Stimulated activated CD4-positive, alpha-beta T cell treated with anti-CD3 and anti-CD28 coated beads, Interleukin-4, amount 100 ng/mL, for 24 hours (primary cell): Measurements from ENCODE around the gene DNM3.
"Not testable (repeated sequence)": the region's sequence is repeated elsewhere in the genome, so short reads cannot be mapped to it uniquely, and the experiment has no call there.

ENCODE experiments used
- DNase-seq: peaks from one replicate; pipeline ENCODE4 v3.0.0-alpha.2; 2020

The DNM3 gene

DNA sequence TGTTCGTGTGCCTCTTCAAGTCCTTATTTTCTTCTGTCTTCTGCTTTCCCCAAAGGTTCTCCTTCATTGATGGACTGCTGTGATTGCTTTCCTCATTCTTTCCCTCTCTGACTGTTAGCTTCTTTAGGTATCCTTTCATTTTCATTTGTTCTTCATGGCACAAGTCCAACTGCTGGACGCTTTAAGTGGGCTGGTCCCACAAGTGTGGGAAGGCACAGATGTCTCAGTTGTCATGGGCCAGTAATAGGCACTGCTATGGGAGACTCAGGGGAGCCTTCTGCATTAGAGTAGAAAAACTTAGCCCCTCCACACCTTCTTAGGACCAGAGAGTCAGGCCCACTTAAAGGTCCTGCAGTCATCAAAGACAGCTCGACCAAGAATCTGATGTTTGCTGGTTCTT, 456.8 kb downstream of the DNM3 start:
- DNase-seq = no peak

DNA sequence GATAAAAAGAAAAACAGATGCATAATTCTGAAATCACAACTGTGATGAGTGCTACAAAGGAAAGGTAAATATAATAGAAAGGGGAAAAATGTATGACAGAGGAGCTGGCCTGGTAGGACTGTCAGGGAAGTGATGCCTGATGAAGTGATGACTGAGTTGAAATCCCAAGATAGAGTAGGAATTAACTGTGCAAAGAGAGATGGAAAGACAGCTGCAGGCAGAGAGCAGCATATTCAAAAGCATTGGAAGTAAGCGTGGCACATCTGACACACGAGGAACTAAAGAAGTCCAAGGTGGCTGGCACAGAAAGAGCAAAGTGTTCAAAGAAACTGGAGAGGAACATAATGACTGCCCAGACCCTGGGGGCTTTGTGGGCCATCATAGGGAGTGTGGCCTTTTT, 457.6 kb downstream of the DNM3 start:
- DNase-seq = no peak

DNA sequence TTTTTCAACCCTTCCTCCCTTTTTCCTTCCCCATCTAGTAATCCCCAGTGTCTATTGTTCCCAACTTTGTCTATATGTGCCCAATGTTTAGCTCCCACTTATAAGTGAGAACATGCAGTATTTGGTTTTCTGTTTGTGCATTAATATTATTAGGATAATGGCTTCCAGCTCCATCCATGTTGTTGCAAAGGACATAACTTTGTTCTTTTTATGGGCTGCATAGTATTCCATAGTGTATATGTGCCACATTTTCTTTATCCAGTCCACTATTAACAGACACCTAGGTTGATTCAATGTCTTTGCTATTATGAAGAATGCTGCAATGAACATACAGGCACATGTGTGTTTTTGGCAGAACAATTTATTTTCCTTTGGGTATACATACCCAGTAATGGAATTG, 458.2 kb downstream of the DNM3 start:
- no peak for DNase-seq

DNA sequence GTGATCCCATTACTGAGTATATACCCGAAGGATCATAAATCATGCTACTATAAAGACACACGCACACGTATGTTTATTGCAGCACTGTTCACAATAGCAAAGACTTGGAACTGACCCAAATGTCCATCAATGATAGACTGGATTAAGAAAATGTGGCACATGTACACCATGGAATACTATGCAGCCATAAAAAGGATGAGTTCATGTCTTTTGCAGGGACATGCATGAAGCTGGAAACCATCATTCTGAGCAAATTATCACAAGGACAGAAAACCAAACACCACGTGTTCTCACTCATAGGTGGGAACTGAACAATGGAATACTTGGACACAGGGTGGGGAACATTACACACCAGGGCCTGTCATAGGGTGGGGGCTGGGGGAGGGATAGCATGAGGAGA, 466.2 kb downstream of the DNM3 start:
- not testable (repeated sequence) for DNase-seq

DNA sequence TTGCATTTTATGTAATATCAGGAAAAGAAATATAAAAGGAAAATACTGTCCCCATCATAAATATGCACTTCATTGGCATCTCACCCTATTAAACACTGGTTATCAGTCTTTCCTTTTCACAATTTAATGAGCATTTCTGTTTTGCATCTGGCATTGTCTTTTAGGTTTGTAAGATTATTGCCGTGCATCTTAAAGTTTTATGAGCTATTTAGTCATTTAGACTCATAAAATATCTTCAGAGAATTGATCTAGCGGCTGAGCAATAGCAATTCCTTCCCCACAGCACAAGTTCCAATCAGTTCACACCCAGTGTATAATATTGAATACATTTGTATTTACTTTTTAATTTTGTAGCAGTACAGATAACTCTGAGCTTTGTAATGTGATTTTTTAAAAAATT, 466.8 kb downstream of the DNM3 start:
- DNase-seq = no peak

DNA sequence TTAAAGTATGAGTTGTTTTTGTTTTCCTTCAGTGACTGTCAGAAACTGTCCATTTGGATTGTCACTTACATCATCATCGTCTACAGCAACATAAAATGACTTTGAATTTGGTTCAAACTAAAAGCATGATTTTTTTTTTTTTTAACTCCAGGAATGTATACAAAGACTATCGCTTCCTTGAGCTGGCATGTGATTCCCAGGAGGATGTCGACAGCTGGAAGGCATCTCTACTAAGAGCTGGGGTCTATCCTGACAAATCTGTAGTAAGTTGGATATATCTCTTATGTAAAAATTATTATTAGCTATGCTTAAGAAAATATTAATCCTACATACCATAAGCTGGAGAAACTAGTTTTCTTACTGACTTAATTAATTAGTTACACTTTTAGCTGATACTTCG, 467.3 kb downstream of the DNM3 start:
- DNase-seq = no peak

DNA sequence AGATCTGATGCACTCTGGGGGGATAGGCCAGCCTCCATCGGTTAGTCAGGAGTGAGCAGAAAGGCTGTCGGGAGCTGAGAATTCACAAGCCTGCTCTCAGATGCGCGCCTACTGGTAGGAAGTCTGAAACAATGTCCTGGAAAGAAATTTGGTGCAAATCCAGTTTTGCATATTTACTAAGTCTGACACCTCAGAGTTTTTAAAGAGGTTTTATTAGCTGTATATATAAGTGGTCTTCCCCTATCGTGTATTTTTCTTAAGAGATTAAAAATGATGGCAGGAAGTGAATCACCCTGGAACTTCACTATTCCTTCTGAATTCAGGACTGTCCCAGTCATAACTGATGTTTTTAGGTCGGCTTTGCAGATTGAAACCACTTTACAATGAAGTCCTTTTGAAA, 479.4 kb downstream of the DNM3 start:
- DNase-seq = no peak

DNA sequence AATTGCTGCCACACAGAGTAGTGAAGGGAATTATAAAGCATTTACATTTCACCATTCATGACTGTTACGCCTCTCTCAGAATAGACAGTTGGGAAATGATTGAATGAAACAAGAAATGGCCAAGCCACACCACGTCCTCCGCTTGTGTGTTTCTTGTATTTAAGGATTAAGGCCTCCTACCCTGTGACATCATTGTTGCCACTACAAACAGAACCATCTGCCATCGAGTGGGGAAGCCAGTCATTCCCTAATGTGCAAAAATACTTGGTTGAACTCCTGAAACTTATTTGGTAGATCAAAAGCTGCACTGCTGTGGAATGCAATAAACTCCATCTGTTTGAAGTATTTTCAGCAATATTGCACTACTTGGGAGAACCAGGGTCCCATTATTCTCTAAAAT, 480.2 kb downstream of the DNM3 start:
- no peak for DNase-seq

DNA sequence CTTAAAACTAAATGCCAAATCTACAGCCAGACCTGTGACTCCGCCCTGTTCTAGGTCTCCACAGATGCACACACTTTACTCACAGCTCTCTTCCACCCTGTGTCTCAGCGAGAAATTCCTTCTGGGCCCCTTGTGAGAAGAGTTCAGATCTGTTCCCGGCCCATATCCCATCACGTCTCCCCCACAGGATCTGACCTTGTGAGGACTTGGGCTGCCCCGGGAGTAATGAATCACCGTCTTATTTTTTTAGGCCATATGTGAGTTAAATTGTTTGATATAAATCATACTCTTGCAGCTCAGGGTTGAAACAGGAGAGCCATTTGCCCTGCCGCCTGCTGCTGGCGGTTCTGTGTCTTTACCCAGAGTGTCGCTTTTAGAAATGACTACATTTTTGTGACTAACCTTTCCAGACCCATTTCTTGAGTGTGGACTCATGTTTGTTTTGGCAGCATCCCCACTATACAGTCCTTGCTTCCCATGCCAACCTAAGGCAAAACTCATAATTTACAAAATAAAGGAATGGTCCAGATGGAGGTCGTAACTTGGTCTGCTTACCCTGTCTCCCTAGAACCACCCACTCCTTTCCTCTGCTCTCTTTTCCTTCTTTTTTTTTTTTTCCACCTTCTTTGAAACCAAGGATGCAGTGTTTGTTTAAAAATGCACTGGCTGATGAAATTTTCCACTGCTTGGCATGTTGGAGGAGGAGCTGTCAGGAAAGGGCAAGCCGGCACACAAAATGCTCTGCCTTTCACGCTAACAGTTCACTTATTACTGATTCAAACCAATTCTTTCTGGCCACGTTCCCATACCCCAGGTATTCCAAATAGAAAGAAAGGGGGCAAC, 481.1 kb downstream of the DNM3 start:
- no peak for DNase-seq

DNA sequence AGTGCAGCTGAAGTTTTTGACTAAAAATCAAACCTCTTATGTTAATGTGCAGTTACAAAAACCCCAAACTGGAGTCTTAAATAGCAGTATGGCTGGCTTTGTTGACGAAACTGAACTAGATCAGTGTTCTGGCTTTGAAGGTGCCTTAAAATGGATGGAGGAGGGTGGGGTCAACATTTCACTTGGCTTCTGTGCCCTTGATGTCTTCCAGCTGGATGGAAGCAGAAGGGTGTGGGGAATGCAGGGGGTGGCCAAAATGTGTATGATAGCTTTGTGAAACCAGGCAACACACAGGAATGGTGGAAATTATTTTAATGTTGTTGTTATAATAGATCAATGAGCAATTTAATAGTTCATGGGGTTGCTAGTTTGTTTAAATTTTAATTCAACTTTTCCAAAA, 482.4 kb downstream of the DNM3 start:
- no peak for DNase-seq

DNA sequence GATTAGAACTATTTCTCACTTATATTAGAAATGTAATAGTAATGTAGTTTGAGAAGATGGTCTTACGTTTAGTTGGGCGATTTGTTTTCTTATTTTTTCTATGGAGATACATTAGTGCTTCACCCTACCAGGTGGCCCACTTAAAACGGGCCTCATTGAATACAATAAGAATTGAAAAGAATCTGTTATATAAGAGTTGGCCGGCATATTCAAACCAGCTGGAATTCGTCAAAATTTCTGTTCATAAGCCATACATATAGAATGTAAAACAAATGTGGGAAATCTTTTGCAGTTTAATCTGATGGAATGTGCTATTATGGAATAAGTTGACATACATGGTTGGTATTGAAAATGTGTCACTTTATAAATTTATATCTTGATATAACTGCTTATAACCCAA, 482.8 kb downstream of the DNM3 start:
- DNase-seq = no peak

DNA sequence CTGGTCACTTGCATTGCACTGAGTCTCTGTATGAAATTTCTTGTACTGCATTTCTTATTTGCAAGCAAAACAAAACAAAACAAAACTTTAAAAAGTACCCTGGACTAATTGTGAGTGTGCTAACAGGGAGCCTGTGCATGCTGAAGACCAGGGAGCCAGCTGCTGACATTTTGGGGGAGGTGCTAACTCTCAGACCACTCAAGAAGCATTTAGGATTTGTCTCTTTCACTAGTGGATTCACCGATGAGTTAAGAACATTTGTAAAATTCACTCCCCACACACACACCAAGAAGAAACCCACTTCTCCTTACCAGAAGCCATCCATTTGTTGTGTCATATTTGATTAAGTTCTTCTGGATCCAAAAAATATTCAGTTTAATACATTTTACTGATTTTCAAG, 483.5 kb downstream of the DNM3 start:
- DNase-seq = no peak

DNA sequence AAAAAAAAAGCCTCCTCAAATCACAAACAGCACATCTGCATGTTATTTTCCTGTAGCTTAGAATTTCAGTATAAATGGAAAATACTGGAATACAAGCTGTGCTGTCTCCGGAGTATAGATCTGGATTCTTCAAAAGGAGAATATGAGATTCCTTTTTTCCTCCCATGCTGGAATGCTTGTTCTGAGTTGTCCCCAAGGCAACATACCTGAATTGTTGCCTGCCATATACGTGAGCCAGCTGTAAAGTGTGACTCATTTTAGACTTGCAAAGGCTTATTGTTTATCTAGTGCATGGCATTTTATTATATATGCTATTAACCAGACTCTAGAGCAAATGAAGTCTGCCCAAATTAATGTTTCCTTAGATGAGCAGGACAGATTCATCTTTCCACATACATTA, 484.2 kb downstream of the DNM3 start:
- DNase-seq = no peak

DNA sequence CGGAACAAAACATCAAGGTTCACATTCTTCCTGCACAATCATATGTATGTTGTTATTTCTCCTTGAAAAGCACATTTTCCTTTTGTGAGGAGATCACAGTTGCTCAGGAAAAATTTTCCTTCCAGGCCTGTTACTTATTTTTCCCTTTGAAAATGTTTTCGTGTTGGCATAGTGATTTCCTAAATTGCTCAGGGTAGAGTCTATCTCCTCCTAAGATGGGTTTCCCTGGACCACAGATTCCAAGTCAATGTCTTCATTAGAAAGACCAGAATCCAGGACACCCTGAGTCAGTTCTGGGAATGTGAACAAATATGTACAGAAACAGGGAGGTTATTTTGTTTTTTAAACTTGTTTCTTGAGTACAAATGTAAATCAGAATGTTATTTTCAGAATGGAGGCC, 484.8 kb downstream of the DNM3 start:
- DNase-seq = no peak

DNA sequence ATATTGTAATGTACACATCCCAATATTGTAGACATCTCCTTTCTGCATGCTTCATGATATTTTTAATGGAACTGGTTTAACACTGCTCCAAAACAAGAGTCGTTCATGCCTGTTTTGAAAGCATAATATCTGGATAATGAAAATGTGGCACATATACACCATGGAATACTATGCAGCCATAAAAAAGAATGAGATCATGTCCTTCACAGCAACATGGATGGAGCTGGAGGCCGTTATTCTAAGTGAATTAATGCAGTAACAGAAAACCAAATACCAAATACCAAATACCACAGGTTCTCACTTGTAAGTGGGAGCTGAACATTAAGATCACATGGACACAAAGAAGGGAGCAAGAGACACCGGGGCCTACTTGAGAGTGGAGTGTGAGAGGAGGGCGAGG, 487.0 kb downstream of the DNM3 start:
- no peak for DNase-seq

DNA sequence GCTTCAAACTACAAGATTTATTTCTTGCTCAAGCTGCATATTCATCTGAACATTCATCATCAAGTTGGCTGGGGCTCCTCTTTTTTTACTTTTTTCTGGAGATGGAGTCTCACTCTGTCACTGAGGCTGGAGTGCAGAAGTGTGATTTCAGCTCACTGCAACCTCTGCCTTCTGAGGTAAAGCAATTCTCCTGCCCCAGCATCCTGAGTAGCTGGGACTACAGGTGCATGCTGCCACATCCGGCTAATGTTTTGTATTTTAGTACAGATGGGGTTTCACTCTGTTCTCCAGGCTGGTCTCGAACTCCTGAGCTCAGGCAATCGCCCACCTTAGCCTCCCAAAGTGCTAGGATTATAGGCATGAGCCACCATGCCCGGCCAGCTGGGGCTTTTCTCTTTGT, 490.9 kb downstream of the DNM3 start:
- no peak for DNase-seq

DNA sequence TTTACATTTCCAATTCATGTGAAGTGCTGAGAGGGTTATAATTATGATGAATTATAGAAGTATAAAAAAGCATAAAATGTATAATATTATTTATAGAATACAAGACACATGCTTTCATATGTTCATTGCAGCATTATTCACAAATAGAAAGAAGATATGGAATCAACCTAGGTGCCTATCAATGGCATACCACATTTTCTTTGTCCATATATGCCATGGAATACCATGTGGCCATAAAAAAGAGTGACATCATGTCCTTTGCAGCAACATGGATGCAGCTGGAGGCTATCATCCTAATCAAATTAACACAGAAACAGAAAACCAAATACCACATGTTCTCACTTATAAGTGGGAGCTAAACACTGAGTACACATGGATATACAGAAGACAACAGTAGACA, 494.1 kb downstream of the DNM3 start:
- DNase-seq = no peak

DNA sequence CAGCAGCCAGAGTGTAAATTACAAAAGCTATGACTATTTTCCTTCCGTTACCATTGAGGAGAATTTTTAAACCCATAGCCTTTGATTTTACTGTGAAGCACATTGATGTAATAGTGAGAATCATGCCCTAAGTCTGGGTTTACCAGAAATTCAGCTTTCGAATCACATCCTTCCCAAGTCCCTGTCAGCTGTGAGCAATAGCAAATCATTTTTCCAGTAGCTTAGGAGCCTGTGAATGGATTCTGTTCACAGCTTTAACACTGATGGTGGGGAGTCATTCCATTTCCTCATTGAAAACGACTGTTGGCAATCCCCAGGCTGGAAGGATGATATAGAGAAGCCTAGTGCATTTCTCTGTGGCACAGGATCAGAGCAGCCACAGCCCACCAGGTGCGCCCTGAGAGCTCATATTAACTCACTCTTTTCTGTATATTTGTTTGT, 497.0 kb downstream of the DNM3 start:
- DNase-seq = peak; percentile 44

DNA sequence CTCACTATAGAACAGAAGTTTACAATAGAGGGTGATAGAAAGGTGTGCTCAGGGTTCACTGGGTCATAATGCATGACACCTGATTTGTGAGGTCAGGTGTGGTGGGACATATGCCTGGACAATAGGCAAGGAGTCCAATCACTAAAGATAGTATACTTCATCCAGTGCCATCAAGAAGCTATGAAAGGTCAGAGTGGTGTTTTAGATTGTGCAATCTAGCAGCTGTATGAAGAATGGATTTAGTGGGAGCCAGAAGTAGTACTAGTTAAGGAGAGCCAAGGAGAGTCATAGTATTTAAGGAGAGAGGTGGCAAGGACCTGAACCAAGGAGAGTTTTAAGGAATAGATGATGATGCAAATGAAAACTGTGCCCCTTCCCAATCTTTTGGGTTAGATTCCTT, 498.5 kb downstream of the DNM3 start:
- no peak for DNase-seq

DNA sequence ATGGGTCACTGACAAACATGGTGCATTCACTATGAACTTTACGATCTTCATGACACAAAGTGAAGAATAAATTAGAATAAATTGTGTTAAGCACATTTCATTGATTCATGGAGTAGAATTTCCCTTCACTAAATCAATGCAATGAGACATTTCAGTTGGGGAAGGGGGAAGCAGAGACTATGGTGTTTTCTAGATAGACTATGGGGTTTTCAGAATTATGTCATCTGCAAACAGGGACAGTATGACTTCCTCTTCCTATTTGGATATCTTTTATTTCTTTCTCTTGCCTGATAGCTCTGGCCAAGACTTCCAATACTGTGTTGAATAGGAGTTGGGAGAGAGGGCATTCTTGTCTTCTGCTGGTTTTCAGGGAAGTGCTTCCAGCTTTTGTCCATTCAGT, 499.2 kb downstream of the DNM3 start:
- no peak for DNase-seq

DNA sequence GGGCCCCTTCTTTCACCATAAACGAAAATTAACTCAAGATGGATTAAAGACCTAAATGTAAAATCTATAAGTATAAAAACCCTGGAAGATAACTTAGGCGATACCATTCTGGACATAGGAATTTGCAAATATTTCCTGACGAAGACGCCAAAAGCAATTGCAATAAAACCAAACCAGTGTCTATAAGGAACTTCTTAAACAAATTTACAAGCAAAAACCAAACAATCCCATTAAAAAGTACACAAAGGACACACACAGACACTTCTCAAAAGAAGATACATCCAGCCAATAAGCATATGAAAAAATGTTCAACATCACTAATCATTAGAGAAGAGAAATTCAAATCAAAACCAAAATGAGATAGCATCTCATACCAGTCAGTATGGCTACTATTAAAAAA, 500.4 kb downstream of the DNM3 start:
- no peak for DNase-seq

DNA sequence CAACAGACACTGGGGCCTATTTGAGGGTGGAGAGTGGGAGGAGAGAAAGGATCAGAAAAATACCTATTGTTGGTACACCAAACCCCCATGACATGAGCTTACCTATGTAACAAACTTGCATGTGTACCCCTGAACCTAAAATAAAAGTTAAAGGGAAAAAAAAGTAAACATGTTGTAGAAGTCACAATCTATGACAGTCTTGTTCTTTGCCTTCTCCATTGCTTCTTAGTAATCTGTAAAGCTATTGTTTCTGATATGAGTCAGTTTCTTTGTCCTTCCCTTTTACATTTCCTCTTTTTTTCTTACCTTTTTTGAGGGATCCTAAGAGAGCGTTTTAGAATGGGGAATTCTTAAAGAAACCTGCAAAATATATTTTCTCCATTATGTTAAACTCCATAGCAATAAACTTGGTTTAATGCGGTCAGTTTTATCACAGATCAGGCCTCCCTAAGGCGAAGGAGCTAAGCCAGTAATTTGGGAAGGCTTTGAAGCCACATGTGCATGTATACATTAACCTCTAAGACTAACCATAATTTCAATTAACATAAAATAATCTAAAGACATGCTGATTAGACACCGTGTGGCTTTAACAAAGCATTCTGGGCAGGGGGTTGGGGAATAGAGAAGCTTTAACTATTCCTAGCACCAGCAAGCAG, 501.4 kb downstream of the DNM3 start:
- no peak for DNase-seq

DNA sequence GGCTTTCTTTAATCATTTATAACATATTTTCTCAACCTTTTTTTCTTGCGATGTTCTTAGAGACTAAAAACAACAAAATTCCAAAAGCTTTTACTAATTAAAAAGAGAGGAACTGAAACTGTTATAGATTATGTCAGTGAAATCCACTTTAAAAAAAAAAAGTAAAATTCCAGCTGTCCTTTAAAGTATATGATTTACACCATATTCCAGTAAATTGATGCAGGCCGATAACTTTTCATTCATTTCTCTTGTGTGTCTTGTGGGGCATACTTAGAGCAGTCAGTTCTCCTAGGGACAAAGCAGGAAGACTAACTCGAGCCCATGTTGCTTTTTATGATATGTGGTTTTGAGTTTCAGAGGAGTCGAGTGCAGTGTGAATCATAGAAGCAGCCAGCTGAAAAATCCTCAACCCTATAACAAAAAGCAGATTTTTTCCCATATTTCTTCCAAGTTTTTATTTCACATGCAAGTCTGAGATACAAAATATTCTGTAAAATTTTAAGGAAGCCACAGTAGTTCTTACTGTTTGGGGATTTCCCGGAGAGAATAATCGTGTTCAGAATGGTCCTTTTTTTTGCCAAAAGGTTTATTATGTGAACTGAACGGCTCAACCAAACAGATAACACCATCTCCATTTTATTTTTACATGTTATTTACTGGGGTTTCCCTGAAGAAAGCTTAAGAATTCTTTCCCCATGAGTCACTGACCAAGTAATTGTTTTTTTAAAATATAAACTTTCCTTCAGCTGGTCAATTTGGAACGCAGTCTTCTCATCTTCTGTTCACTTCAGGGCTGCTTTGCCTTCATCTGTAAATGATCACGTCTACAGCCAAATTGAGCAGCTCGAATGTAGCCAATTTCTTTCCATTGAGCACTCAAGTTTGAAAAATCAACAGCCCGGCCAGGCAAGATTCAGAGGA, 502.2 kb downstream of the DNM3 start:
- DNase-seq = no peak

DNA sequence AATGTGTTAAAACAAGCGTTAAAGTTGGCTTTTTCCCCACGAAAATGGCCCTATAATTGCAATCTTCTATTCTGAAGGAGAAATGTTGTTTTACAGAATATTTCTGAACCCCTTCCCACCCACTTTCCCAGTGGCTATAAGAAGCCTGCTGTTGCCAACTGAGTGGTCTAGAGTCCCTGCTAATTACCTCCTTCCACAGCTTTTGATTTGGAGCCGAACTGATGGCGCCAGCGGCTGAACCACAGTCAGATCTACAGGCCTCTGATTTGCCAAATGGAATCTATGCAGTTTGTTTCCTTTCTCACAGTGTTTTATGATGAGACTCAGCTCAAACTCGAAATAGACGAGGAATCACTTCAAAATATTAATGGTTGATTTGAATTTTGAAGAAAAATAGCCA, 503.1 kb downstream of the DNM3 start:
- DNase-seq = no peak
